ENCODE results near the gene GSPT1.
"Not testable (repeated sequence)": the region's sequence is repeated elsewhere in the genome, so short reads cannot be mapped to it uniquely, and the experiment has no call there.

The GSPT1 gene

DNA sequence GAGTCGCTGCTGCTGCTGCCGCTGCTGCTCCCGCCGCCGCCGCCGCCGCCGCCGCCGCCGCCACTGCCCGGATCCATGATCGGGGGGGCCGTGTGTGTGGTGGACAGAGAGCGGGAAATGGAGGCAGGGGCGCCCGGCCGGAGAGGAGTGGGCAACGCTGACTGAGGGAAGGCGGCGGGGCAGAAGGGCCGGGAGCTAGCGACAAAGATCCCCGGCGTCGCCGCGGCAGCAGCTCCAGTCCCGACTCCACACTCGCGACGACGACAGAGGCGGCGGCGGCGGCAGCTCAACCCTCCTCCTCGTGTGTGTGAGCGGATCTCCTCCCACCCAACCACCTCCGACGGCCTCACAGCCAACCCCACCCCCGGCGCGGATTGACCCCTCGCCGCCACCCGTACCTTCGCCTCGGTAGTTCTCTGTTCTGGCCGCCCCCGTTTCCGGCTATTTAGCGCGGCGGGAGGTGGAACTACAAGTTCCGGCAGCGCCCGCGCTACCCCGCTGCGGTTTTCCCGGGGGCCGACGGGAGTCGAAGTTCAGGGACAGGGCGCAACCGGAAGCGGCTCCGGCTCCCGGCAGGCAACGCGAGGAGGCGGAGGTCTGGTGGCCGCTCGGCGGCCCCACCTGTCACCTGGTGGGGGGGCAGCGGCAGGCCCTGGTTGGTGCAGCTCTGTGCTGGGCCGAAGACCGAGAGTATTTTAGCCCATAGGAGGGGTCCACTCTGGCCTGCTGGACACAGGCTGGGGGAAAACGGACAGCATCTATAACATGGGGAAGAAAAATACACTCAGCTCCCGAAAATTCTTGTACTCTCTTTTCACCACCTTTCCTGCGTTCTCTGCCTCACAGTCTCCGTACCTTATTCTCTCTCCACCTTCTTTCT is at the start of gene GSPT1:
Gene GSPT1 (minus strand): TSS at position 313 of the 880 bp plus-strand sequence. CDS start 236 bp downstream, at position 77.
- DNase-seq (ENCODE audit: low spot score), result peak; percentile 97

DNA sequence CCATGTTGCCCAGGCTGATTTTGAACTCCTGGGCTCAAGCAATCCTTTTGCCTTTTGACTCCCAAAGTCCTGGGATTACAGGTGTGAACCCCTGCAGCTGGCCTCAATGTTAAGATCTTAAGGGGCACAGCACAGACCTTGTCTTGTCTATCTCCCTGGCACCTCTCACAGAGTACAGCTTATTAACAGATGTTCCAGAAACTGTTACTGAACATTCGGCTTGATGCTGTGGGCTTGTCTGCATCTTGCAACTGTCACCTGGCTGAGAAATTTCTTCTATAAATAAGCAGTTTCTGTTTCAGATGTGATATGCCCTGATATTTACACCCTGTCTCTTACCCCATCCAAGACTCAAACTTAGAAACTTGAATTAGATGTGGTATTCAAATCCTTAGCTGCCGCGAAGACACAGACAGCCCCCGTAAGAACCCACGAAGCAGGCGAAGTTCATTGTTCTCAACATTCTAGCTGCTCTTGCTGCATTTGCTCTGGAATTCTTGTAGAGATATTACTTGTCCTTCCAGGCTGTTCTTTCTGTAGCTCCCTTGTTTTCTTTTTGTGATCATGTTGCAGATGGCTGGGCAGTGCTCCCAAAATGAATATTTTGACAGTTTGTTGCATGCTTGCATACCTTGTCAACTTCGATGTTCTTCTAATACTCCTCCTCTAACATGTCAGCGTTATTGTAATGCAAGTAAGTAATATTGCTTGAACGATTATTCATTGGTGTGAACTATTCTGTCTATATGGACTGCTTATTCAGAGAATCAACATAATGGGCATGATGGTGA is 49.2 kb upstream of the GSPT1 start, which contains the start of gene TNFRSF17:
Gene TNFRSF17 (plus strand): TSS at position 450 of the 791 bp plus-strand sequence. CDS start 115 bp downstream, at position 565.
- peak; percentile 40 for DNase-seq (ENCODE audit: low spot score)

DNA sequence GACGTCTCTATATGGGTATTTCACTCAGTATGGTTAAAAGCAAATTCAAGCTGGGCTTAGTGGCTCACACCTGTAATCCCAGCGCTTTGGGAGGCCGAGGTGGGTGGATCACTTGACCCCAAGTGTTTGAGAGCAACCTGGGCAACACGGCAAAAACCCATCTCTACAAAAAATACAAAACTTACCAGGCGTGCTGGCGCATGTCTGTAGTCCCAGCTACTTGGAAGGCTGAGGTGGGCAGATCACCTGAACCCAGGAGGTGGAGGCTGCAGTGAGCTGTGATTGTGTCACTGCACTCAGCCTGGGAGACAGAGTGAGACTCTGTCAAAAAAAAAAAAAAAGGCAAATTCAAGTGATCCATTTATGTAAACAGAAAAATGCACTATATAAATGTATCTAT is 48.0 kb upstream of the GSPT1 start:
- no peak for DNase-seq (ENCODE audit: low spot score)

DNA sequence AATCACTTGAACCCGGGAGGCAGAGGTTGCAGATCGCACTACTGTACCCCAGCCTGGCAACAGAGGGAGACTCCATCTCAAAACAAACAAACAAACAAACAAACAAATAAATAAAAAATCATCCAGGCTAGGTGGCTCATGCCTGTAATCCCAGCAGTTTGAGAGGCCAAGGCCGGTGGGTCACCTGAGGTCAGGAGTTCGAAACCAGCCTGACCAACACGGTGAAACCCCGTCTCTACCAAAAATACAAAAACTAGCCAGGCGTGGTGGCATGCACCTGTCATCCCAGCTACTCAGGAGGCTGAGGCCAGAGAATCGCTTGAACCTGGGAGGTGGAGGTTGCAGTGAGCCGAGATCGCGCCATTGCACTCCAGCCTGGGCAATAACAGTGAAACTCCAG is 47.2 kb upstream of the GSPT1 start:
- DNase-seq (ENCODE audit: low spot score), result not testable (repeated sequence)

DNA sequence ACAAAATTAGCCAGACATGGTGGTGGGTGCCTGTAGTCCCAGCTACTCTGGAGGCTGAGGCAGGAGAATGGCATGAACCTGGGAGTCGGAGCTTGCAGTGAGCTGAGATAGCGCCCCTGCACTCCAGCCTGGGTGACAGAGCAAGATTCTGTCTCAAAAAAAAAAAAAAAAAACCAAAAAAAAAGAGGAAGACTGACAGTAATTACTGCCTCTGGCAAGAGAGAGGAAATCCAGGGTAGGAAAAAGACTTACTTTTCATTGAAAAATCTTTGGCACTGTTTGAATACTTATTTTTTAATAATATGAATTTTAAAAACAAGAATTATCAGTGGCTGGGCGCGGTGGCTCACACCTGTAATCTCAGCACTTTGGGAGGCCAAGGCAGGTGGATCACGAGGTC is 46.7 kb upstream of the GSPT1 start:
- not testable (repeated sequence) for DNase-seq (ENCODE audit: low spot score)

DNA sequence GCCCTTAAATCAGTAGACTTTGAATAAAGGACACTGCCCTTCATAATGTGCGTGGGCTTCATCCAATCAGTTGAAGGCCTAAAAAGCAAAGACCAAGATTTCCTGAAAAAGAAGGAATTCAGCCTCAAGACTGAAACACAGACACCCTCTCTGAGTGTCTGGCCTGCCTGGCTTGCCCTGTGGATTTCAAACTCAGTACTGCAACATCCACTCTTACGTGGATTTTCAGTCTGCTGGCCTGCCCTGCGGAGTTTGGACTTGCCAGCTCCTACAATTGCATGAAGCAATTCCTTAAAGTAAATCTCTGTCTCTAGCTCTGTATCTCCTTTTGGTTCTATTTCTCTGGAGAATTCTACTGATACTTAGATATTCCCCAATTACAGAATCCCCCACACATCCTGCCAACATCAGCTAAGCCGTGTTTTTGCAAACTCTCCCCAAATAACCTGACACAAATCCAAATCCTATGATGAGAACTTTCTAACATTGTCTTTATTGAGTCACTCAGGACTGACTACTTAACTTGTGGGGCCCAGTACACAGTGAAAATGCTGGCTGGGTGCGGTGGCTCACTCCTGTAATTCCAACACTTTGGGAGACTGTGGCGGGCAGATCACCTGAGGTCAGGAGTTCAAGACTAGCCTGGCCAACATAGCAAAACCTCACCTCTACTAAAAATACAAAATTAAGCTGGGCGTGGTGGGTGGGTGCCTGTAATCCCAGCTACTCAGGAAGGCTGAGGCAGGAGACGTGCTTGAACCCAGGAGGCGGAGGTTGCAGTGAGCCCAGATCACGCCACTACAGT is 42.0 kb upstream of the GSPT1 start:
- no peak for DNase-seq (ENCODE audit: low spot score)

DNA sequence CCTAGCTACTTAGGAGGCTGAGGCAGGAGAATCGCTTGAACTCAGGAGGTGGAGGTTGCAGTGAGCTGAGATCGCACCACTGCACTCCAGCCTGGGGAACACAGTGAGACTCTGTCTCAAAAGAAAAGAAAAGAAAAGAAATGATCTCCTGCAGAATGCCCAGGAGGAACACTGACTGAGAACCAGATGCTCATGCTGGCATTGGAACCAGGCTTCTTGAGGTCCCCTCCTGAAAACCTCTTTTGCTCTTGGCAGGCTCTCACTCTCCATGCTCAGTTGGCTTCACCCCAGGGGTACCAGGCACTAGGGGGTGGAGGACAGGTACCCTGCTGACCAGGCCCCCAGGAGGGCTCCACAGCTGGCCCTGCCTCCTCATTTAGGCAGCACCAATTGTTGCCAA is 40.8 kb upstream of the GSPT1 start:
- no peak for DNase-seq (ENCODE audit: low spot score)

DNA sequence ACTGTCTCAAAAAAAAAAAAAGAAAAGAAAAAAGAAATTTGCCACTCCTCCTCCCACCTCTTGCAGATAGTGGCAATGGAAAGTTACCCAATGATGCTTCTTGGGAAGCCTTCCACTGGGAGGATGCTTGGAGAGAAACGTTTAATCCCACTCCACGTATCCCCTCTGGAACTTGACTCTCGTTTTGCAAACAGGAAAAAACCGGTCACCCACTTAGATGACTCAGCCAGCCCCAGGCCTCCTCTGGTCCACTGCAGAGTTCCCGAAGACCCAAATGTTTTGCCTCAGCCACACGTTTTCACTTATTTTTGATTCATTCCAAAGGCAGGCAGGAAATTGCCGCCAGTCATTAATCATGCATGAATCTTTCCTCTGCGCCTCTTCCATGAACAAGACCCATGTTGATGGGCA is 40.0 kb upstream of the GSPT1 start:
- peak; percentile 90 for DNase-seq (ENCODE audit: low spot score)

DNA sequence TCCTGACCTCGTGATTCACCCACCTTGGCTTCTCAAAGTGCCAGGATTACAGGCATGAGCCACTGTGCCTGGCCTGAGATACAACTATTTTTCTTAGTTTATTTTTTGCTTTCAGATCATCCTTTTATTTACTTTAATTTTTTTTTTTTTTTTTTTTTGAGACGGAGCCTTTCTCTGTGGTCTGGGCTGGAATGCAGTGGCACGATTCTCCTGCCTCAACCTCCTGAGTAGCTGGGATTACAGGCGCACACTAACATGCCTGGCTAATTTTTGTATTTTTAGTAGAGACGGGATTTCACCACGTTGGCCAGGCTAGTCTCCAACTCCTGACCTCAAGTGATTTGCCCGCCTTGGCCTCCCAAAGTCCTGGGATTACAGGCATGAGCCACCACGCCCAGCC is 37.8 kb upstream of the GSPT1 start:
- not testable (repeated sequence) for DNase-seq (ENCODE audit: low spot score)

DNA sequence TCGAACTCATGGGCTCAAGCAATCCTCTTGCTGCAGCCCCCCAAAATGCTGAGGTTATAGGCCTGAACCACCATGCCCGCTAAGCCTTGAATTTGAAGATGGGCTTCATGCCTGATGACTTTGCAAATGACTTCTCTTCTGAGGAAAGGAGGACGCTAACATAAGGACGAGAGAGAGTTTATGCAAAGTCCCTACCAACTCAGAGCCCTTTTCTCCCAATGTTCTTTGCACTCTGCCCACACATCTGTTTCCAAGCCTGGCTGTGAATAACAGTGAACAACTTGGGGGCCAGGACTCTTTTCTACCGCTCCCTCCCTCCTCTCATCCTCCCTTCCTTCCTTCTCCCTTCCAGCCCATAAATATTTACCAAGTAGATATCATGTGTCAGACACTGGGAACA is 34.6 kb upstream of the GSPT1 start:
- DNase-seq (ENCODE audit: low spot score), result no peak

DNA sequence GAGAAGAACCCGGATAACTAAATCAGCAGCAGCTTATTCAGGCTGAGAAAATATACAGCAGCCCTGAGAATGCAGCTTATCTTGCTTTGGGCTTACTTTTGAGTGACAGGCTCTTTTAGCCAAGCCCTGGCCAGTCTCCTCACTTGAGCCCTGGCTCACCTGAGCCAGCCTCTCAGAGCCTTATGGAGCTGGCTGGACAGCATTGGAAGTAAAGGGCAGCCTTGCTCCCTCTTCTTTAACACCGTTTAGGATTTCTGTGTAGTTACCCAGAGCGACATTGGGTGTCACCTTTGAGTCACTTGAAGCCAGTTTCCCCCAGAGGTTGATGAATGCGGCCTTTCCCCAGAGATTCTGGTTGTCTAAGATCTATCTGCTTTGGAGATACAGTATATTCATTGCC is 33.8 kb upstream of the GSPT1 start:
- DNase-seq (ENCODE audit: low spot score), result peak; percentile 70

DNA sequence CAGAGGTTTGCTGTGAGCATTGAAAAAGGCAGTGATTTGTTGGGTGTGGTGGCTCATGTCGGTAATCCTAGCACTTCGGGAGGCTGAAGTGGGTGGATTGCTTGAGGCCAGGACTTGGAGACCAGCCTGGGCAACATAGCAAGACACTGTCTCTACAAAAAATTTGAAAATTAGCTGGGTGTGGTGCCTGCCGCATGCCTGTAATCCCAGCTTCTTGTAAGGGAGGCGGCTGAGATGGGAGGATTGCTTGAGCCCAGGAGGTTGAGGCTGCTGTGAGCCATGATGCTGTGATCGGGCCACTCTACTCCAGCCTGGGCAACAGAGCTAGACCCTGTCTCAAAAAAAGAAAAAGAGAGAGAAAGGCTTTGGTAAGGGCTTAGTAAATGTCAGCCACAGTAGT is 33.1 kb upstream of the GSPT1 start:
- no peak for DNase-seq (ENCODE audit: low spot score)

DNA sequence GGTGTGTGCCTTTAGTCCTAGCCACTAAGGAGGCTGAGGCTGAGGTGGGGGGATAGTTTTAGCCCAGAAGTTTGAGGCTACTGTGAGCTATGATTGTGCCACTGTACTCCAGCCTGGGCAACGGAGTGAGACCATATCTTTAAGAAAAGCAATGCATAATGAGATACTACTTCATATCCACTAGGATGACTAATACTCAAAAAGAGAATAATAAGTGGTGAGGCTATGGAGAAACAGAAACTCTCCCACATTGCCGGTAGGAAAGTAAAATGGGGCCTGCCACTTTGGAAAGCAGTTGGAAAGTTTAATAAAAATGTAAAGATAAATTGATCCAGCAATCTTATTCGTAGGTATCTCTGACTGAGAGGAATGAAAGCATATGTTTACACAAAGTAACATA is 30.7 kb upstream of the GSPT1 start:
- no peak for DNase-seq (ENCODE audit: low spot score)

DNA sequence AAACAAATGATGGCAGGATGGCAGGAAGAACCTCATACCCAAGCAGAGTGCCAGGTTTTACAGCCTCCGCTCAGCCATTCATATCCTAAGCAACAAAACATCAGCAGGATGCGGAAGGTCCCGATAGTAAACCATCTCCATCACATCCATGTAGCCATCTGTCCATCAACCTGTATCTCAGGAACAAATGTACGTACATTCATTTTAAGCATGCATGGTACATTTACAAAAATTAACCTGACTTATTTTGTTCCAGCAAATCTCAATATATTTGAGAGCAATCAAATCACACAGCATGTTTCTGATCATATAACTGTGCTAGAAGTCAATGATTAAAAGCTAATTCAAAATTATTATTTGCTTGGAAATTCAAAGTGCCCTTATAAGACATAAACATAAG is 26.2 kb upstream of the GSPT1 start, which contains the start of gene NPIPB2:
Gene NPIPB2 (minus strand): TSS at position 101 of the 400 bp plus-strand sequence. CDS start 0 bp downstream, at position 101.
- not testable (repeated sequence) for DNase-seq (ENCODE audit: low spot score)

DNA sequence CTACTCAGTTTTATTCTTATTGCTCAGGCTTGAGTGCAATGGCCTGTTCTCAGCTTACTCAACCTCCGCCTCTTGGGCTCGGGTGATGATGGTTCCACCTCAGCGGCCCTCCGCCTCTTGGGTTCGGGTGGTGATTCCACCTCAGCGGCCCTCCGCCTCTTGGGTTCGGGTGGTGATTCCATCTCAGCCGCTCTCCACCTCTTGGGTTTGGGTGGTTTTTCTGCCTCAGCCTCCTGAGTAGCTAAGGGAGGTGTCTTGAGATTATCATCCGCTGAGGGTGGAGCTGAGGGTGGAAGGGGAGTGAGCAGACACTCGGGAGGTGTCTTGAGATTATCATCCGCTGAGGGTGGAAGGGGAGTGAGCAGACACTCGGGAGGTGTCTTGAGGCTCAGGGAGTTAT is 11.6 kb upstream of the GSPT1 start:
- not testable (repeated sequence) for DNase-seq (ENCODE audit: low spot score)

DNA sequence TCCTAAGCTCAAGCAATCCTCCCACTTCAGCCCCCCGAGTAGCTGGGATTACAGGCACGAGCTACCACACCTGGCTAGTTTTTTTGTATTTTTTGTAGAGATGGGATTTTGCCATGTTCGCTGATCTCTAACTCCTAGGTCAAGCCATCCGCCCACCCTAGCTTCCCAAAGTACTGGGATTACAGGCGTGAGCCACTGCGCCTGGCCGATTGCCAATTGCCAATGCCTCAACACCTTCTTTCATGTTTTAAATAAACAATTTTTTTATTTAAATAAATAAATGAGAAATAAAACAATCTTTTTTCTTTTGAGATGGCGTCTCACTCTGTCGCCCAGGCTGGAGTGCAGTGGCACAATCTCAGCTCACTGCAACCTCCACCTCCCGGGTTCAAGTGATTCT is 8.3 kb upstream of the GSPT1 start:
- not testable (repeated sequence) for DNase-seq (ENCODE audit: low spot score)

DNA sequence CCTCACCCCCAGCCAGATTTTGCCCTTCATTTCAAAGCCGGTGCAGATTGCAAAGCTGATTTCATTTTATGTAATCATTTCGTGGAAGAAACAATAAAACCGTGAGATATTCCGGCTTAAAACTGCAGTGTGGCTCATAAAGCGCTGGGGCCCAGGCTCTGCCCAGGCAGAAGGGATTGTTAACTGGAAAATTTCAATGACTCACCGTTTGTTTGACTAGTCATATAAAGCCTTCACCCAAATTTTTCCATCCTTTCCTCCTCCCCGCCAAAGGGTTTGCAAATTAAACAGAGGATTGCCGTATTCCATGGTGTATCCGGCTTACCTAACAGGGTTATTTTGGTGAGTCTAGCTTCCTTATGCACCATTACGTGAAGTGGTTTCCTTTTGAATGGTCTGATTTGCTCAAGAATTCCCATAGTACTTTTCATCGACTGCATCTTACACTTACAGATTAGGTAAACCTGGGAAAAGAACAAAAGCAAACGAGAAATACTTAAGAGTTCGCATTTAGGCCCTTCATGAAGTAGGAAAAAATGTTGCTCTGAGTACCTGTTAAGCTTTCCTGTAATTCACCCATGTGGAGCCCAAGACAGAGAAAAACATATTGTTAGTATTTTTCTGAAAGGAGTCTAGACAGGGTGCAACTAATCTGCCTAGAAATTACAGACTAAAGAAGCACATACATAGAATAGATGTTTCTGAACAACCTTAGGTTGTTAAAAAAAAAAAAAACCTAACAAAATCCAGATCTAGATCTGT is 949 bp upstream of the GSPT1 start:
- peak; percentile 71 for DNase-seq (ENCODE audit: low spot score)

DNA sequence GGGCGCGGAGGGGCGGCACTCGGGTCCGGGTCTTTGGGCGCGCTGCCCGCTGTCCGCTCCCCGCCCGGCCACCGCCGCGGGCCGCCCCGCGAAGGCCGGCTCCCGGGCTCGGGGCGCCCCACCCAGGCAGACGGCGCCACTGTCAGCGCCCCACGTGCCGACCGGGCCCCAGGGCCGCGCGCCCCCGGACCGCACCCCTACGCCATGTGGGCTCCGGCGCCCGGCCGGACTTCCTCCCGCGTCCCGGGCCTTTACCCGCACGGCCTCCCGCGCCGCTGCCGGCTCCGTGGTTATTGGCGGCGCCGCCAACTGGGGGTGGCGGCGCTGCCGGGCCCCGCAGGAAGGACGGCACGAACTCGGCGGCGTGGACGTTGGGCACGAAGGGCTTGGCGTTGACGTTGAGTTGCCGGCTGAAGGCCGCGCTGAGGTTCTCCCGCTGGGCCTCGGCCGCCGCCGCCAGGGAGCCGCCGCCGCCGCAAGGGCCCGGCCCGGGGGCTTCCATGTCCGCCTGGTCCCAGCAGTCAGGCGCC is 577 bp downstream of the GSPT1 start:
- DNase-seq (ENCODE audit: low spot score), result peak; percentile 72

DNA sequence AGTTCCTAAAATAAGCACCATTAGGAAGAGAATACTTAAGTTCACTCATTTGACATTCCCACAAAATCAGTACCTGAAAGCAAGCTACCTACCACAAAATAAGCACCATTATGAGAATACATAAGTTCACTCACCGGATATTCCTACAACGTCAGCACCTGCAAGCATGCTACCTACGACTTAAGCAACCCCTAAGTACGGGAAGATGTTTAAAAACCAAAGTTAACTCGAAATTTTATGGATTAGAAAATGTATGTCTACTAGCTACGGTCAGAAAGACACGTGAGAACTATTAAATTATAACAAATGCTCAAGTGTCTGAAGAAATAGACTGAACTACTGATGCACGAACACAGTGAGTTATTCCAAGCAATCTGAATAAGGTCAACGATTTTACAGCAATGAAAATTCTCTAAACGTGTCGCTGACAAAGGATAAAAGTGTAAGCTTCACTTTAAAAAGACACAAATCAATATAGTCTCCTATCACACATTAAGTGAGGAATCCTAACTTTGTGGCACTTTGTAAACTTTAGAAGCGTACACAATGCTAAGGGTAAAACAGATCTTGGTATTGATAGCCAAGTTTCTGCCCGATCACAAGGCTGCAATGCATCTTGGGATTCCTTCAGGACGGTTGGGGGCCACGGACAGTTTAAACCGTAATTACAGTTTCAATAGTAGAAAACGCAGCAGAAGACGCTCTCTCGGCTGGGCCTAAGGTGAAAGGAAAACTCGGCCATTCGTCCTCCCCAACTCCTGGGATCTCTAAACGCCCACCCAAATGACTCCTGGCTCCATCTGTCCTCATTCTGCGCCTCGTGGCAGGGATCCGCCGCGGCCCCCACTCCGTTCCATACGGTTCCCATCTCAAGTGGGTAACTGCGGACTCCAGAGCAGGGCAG is 1.3 kb downstream of the GSPT1 start:
- peak; percentile 48 for DNase-seq (ENCODE audit: low spot score)

Measured in GM03348 (cell line).